BE2C (cell line): ENCODE data around the gene C1QTNF1.
"Not testable (repeated sequence)": the region's sequence is repeated elsewhere in the genome, so short reads cannot be mapped to it uniquely, and the experiment has no call there.

Experiments
- DNase-seq: peaks from one replicate; pipeline ENCODE4 v3.0.0-alpha.2; 2020
- H3K27me3 ChIP-seq: fragments of 250-450 bp; sonication (Bioruptor Pico); 2 replicates; pipeline ENCODE4 v1.5.1; 2020; ENCODE audit warnings: mild to moderate bottlenecking
- H3K36me3 ChIP-seq: fragments of 250-450 bp; sonication (Bioruptor Pico); 2 replicates; pipeline ENCODE4 v1.5.1; 2020; ENCODE audit warnings: mild to moderate bottlenecking
- H3K4me1 ChIP-seq: fragments of 250-450 bp; sonication (Bioruptor Pico); 2 replicates; pipeline ENCODE4 v1.5.1; 2020
- H3K4me3 ChIP-seq: 2 replicates; pipeline ENCODE4 v1.5.1; 2011; ENCODE audit warnings: low read depth, low read length
- H3K9me3 ChIP-seq: fragments of 250-450 bp; sonication (Bioruptor Pico); 2 replicates; pipeline ENCODE4 v1.5.1; 2020
- CTCF ChIP-seq: IDR thresholded peaks from 2 replicates; pipeline ENCODE4 v1.5.1; 2012; ENCODE audit warnings: mild to moderate bottlenecking, low read depth, low read length

The C1QTNF1 gene

GRCh38 chr17:79027274-79027924, 3.4 kb downstream of the C1QTNF1 start:
- Histone ChIP-seq H3K27me3 (peaks cover 18% of the 10 kb centered on the region), H3K36me3 (no peaks in the 10 kb centered on the region), H3K4me1 (peaks cover 20% of the 10 kb centered on the region), H3K9me3 (no peaks in the 10 kb centered on the region), H3K4me3 (peak overlapping the region; percentile 39)
- DNase-seq, result peak; percentile 53
- no peak for TF ChIP-seq CTCF

DNA sequence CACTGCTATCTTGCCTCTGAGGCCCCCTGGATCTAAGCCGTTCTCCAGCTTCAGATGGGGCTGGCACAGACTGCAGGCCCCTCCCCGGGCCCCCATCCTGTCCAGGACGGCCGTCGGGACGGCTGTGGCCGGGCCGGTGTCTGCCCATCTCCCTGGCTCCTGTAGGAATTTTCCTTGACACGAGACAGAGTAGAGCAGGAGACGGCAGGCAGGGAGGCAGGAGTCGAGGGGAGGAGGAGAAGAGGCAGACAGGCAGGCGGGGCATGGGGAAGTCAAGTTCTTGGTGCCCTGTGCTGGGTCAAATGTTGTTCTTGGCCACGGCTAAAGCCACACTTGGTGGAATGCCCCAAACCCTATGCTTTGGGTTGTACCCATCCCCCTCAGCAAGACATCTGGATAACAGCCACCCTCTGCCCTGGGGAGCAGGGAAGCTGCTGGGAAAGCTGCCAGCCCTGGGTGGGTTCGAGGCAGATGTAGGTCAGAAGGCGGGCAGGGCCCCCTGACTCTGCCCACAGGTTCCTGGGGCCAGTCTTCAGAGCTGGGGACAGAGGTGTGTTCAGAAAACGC, 4.0 kb downstream of the C1QTNF1 start:
- Histone ChIP-seq H3K4me1 (peaks cover 20% of the 10 kb centered on the region), H3K4me3 (peak overlapping the region; percentile 39), H3K9me3 (no peaks in the 10 kb centered on the region), H3K36me3 (no peaks in the 10 kb centered on the region), H3K27me3 (peaks cover 18% of the 10 kb centered on the region)
- no peak for TF ChIP-seq CTCF
- DNase-seq, result peak; percentile 56

GRCh38 chr17:79028496-79029326, 4.7 kb downstream of the C1QTNF1 start:
- H3K36me3 ChIP-seq, result no peaks in the 10 kb centered on the region
- H3K9me3 ChIP-seq, result no peaks in the 10 kb centered on the region
- H3K4me1 ChIP-seq, result peaks cover 20% of the 10 kb centered on the region
- H3K4me3 ChIP-seq, result no peak overlapping the region
- H3K27me3 ChIP-seq, result peaks cover 17% of the 10 kb centered on the region
- DNase-seq, result no peak
- peak; percentile 36 for TF ChIP-seq CTCF

DNA sequence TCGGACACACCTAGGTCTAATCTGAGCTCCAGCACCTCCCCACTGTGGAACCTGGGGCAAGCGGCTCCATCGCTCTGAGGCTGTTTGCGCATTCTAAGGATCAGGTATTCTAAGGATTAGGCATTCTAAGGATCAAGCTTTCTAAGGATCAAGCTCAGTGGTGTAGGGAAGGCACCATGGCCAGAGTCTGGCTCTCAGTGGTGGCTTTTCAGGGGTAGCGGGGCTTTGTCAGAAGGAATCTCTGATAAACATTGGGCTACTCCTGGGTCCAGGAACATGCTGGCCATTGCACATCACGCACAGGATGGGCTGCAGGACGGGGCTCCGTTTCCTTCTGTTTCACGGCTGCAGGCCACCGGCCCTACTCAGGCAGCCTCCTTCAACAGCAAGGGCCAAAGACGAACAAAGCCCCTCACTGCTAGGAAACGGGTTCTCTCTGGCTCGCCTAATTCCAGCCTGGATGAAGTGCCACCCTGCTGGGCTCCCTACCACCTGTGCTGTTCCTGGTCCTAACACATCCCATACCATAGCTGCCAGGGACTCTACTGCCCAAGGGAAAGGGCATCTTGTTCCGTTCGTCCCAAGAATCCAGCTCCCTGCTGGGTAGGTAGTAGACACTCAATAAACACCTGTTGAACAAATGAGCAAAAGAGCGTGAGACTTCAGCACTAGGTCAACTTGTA, 5.5 kb downstream of the C1QTNF1 start:
- no peak for DNase-seq
- TF ChIP-seq CTCF, result no peak
- H3K9me3 ChIP-seq, result no peaks in the 10 kb centered on the region
- H3K27me3 ChIP-seq, result peaks cover 10% of the 10 kb centered on the region
- H3K4me1 ChIP-seq, result peaks cover 20% of the 10 kb centered on the region
- no peak overlapping the region for H3K4me3 ChIP-seq
- no peaks in the 10 kb centered on the region for H3K36me3 ChIP-seq

DNA sequence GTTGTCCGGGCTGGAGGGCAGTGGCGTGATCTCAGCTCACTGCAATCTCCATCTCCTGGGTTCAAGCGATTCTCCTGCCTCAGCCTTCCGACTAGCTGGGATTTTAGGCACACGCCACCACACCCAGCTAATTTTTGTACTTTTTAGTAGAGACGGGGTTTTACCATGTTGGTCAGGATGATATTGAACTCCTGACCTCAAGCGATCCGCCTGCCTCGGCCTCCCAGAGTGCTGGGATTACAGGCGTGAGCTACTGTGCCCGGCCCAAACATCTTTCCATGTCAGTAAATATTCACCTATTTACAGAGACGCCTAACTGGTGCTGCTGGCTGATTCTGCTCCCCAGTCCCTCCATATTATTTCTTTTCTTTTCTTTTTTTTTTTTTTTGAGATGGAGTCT, 6.7 kb downstream of the C1QTNF1 start:
- not testable (repeated sequence) for DNase-seq, H3K9me3 ChIP-seq, H3K27me3 ChIP-seq, H3K36me3 ChIP-seq, H3K4me3 ChIP-seq
- H3K4me1 ChIP-seq, result peaks cover 20% of the 10 kb centered on the region

- H3K27me3 ChIP-seq, result no peaks in the 10 kb centered on the region
- H3K9me3 ChIP-seq, result no peaks in the 10 kb centered on the region
- TF ChIP-seq CTCF, result no peak
- H3K4me3 ChIP-seq, result no peak overlapping the region
- H3K4me1 ChIP-seq, result peaks cover 14% of the 10 kb centered on the region
- H3K36me3 ChIP-seq, result no peaks in the 10 kb centered on the region
- no peak for DNase-seq
Measured at GRCh38 chr17:79031996-79032875, 8.3 kb downstream of the C1QTNF1 start.
